Gastroesophageal sphincter (tissue), 3 donors: Measurements from ENCODE around the gene AGBL3.

Source experiments
- EP300 ChIP-seq: sonication (generic); formaldehyde crosslinking; IDR thresholded peaks from one replicate; pipeline ENCODE4 v1.6.1; 2017; ENCODE audit warnings: antibody characterized with exemption, mild to moderate bottlenecking
- POLR2A ChIP-seq, 2 donors: fragments of 450-650 bp; IDR thresholded peaks; one replicate each; pipeline ENCODE4 v1.6.1; 2017; ENCODE audit warnings: antibody characterized with exemption in 2 of 2, mild to moderate bottlenecking in 2 of 2, moderate library complexity in 1 of 2
- TF ChIP-seq, protein P1 (sequence below), 4 experiments: fragments of 200-600 bp in 2 of 4; fragments of 450-650 bp in 2 of 4; sonication (generic) in 1 of 4; IDR thresholded peaks; one replicate each; pipeline ENCODE4 v1.5.1; 2017 to 2019; ENCODE audit warnings: antibody characterized with exemption in 4 of 4, mild to moderate bottlenecking in 2 of 4, moderate library complexity in 2 of 4

GRCh38 chr7:134995239-134996096 is 9.2 kb downstream of the AGBL3 start:
- TF ChIP-seq, protein P1, sequence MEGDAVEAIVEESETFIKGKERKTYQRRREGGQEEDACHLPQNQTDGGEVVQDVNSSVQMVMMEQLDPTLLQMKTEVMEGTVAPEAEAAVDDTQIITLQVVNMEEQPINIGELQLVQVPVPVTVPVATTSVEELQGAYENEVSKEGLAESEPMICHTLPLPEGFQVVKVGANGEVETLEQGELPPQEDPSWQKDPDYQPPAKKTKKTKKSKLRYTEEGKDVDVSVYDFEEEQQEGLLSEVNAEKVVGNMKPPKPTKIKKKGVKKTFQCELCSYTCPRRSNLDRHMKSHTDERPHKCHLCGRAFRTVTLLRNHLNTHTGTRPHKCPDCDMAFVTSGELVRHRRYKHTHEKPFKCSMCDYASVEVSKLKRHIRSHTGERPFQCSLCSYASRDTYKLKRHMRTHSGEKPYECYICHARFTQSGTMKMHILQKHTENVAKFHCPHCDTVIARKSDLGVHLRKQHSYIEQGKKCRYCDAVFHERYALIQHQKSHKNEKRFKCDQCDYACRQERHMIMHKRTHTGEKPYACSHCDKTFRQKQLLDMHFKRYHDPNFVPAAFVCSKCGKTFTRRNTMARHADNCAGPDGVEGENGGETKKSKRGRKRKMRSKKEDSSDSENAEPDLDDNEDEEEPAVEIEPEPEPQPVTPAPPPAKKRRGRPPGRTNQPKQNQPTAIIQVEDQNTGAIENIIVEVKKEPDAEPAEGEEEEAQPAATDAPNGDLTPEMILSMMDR (IDR thresholded peaks at IDR 0.05), result no peak
- TF ChIP-seq POLR2A (IDR thresholded peaks at IDR 0.05), result no peak
- TF ChIP-seq EP300, result no peak
